Measurements from ENCODE around the gene VCAM1.

DNA sequence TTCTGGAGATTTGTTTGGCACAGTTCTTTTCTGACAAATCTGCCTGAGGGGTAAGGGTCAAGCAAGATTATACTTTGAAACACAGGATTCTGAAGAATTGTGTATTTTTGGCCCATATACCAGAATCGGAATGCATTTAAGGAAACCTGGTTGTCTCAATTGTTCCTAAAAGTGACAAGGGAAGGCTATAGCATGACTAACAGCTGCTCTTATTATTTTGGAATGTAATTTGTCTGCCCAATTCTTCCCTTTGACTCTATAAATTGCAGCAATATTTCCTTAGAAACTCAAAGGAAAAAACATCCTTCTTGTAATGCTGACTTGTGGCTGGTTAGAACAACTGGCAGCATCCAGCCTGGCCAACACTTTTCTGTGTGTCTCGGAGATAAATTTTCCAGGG, 15.8 kb upstream of the VCAM1 start:
- TF ChIP-seq, protein P1, sequence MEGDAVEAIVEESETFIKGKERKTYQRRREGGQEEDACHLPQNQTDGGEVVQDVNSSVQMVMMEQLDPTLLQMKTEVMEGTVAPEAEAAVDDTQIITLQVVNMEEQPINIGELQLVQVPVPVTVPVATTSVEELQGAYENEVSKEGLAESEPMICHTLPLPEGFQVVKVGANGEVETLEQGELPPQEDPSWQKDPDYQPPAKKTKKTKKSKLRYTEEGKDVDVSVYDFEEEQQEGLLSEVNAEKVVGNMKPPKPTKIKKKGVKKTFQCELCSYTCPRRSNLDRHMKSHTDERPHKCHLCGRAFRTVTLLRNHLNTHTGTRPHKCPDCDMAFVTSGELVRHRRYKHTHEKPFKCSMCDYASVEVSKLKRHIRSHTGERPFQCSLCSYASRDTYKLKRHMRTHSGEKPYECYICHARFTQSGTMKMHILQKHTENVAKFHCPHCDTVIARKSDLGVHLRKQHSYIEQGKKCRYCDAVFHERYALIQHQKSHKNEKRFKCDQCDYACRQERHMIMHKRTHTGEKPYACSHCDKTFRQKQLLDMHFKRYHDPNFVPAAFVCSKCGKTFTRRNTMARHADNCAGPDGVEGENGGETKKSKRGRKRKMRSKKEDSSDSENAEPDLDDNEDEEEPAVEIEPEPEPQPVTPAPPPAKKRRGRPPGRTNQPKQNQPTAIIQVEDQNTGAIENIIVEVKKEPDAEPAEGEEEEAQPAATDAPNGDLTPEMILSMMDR (IDR thresholded peaks at IDR 0.05; ENCODE audit: insufficient read depth, low read length, poor library complexity, severe bottlenecking): no peak
- no peak for TF ChIP-seq EZH2phosphoT487 (conservative IDR thresholded peaks at IDR 0.05; ENCODE audit: low read length)

All from SU-DHL-6 (cell line).